GM23338 (cell line): Measurements from ENCODE around the gene ARRB1. TPM values are rescaled to one million over a fixed set of nuclear protein-coding genes. Genes with fewer than 3 reads are reported as not detected.

ENCODE experiments used
- ATAC-seq: fragments of 200-7000 bp; cut with Tn5 transposase; 3 replicates; pipeline ENCODE4 v1.9.1; 2020
- DNase-seq: peaks from one replicate; pipeline ENCODE4 v3.0.0-alpha.2; 2015; ENCODE audit warnings: low spot score
- H2AFZ ChIP-seq: fragments of 200-600 bp; sonication (generic); 2 replicates; pipeline ENCODE4 v1.8.0; 2016; ENCODE audit warnings: antibody characterized with exemption, mild to moderate bottlenecking, moderate library complexity
- H3F3A ChIP-seq: fragments of 200-600 bp; sonication (generic); replicated peaks from 2 replicates; pipeline ENCODE4 v1.8.0; 2017; ENCODE audit warnings: antibody characterized with exemption, mixed run types, low read depth
- H3K27ac ChIP-seq: fragments of 200-600 bp; sonication (generic); 2 replicates; pipeline ENCODE4 v1.6.1; 2016; ENCODE audit warnings: low read depth
- H3K27me3 ChIP-seq: fragments of 200-600 bp; sonication (generic); 2 replicates; pipeline ENCODE4 v1.8.0; 2016; ENCODE audit warnings: mild to moderate bottlenecking, mixed run types, moderate library complexity; ENCODE audit not compliant: insufficient read depth
- H3K36me3 ChIP-seq: fragments of 200-600 bp; sonication (generic); 2 replicates; pipeline ENCODE4 v1.8.0; 2016; ENCODE audit warnings: mild to moderate bottlenecking; ENCODE audit not compliant: insufficient read depth
- H3K4me1 ChIP-seq: fragments of 200-600 bp; sonication (generic); 2 replicates; pipeline ENCODE4 v1.8.0; 2016; ENCODE audit warnings: mild to moderate bottlenecking, moderate library complexity; ENCODE audit not compliant: insufficient read depth
- H3K4me2 ChIP-seq: fragments of 200-600 bp; sonication (generic); 2 replicates; pipeline ENCODE4 v1.7.1; 2017; ENCODE audit warnings: mixed run types
- H3K4me3 ChIP-seq: fragments of 200-600 bp; sonication (generic); 2 replicates; pipeline ENCODE4 v1.6.1; 2016; ENCODE audit warnings: mixed run types
- H3K79me2 ChIP-seq: fragments of 200-600 bp; sonication (generic); replicated peaks from 2 replicates; pipeline ENCODE4 v1.8.0; 2017; ENCODE audit warnings: mild to moderate bottlenecking; ENCODE audit not compliant: insufficient read depth
- H3K9me2 ChIP-seq: fragments of 200-600 bp; sonication (generic); 2 replicates; pipeline ENCODE4 v1.8.0; 2017; ENCODE audit not compliant: insufficient read depth
- H4K20me1 ChIP-seq: fragments of 200-600 bp; sonication (generic); replicated peaks from 2 replicates; pipeline ENCODE4 v1.8.0; 2017; ENCODE audit warnings: mild to moderate bottlenecking; ENCODE audit not compliant: insufficient read depth
- H3K27ac Mint-ChIP-seq: 2 replicates; pipeline ENCODE4 v1.8.0; 2020; ENCODE audit warnings: inconsistent platforms, mild to moderate bottlenecking, moderate library complexity, mixed read lengths
- H3K27me3 Mint-ChIP-seq: 3 replicates; pipeline ENCODE4 v1.8.0; 2022; ENCODE audit warnings: low read depth, mild to moderate bottlenecking, moderate library complexity, mixed read lengths, inconsistent platforms; ENCODE audit not compliant: insufficient read depth, poor library complexity
- H3K36me3 Mint-ChIP-seq: 3 replicates; pipeline ENCODE4 v1.8.0; 2021; ENCODE audit warnings: low read depth, mild to moderate bottlenecking, inconsistent platforms, moderate library complexity, mixed read lengths
- H3K4me1 Mint-ChIP-seq: 3 replicates; pipeline ENCODE4 v1.8.0; 2020; ENCODE audit warnings: mild to moderate bottlenecking, inconsistent platforms, mixed read lengths
- H3K4me3 Mint-ChIP-seq: 3 replicates; pipeline ENCODE4 v1.8.0; 2021; ENCODE audit warnings: moderate library complexity, mild to moderate bottlenecking, inconsistent platforms, mixed read lengths
- H3K9me3 Mint-ChIP-seq: 3 replicates; pipeline ENCODE4 v1.8.0; 2020; ENCODE audit warnings: moderate library complexity, mild to moderate bottlenecking, inconsistent platforms, mixed read lengths
- CREB1 ChIP-seq: fragments of 250-450 bp; sonication (Bioruptor Pico); IDR thresholded peaks from 2 replicates; pipeline ENCODE4 v1.5.0; 2020; ENCODE audit warnings: low read depth, mild to moderate bottlenecking, moderate library complexity
- CTCF ChIP-seq, 2 experiments: fragments of 200-600 bp in 1 of 2; sonication (generic) in 1 of 2; conservative IDR thresholded peaks; 2 replicates each; pipeline versions ENCODE4 v1.5.1 to v1.6.1; 2016 to 2017; ENCODE audit warnings: antibody characterized with exemption in 2 of 2, low read depth in 2 of 2, mild to moderate bottlenecking in 2 of 2, moderate library complexity in 1 of 2
- ETS1 ChIP-seq: IDR thresholded peaks from 2 replicates; pipeline ENCODE4 v1.6.1; 2016; ENCODE audit warnings: antibody characterized with exemption
- EZH2 ChIP-seq: fragments of 200-600 bp; sonication (generic); IDR thresholded peaks from one replicate; pipeline ENCODE4 v1.8.0; 2017; ENCODE audit warnings: antibody characterized with exemption, mild to moderate bottlenecking, low read depth; ENCODE audit not compliant: unreplicated experiment
- EZH2phosphoT487 ChIP-seq: fragments of 200-600 bp; sonication (generic); IDR thresholded peaks from one replicate; pipeline ENCODE4 v1.8.1; 2018; ENCODE audit warnings: antibody characterized with exemption; ENCODE audit not compliant: unreplicated experiment
- JUNB ChIP-seq: IDR thresholded peaks from one replicate; pipeline ENCODE4 v1.6.1; 2016; ENCODE audit warnings: antibody characterized with exemption; ENCODE audit not compliant: unreplicated experiment
- NANOG ChIP-seq: IDR thresholded peaks from 2 replicates; pipeline ENCODE4 v1.6.1; 2016; ENCODE audit warnings: antibody characterized with exemption, borderline replicate concordance
- POLR2AphosphoS5 ChIP-seq: IDR thresholded peaks from 2 replicates; pipeline ENCODE4 v1.6.1; 2016; ENCODE audit warnings: antibody characterized with exemption, low read depth
- REST ChIP-seq: IDR thresholded peaks from one replicate; pipeline ENCODE4 v1.6.1; 2018; ENCODE audit warnings: antibody characterized with exemption; ENCODE audit not compliant: unreplicated experiment
- STAT1 ChIP-seq: IDR thresholded peaks from one replicate; pipeline ENCODE4 v1.6.1; 2016; ENCODE audit warnings: antibody characterized with exemption; ENCODE audit not compliant: unreplicated experiment
- ZNF114 ChIP-seq: fragments of 250-450 bp; sonication (Bioruptor Pico); IDR thresholded peaks from 2 replicates; pipeline ENCODE4 v1.5.0; 2020; ENCODE audit warnings: mild to moderate bottlenecking, moderate library complexity
- ZNF331 ChIP-seq: fragments of 250-450 bp; sonication (Bioruptor Pico); IDR thresholded peaks from 2 replicates; pipeline ENCODE4 v1.5.0; 2020; ENCODE audit warnings: low read depth, mild to moderate bottlenecking, moderate library complexity
- ZNF462 ChIP-seq: fragments of 250-450 bp; sonication (Bioruptor Pico); IDR thresholded peaks from 2 replicates; pipeline ENCODE4 v1.5.0; 2020; ENCODE audit warnings: mild to moderate bottlenecking, moderate library complexity
- polyA plus RNA-seq: library from polyadenylated mRNA; unstranded; fragments of >200 nt; fragmentation: Nextera tagmentation; extraction: Ambion mirVana; gene quantifications from 2 replicates; pipeline ENCODE4 v1.2.1, GENCODE V29; 2016
- total RNA-seq: library from RNA; depleted of rRNA; stranded (reverse); fragments of >200 nt; shearing (Covaris generic); gene quantifications from 2 replicates; pipeline ENCODE4 v1.2.3, GENCODE V29; 2014

The ARRB1 gene
- total and polyA plus RNA-seq, 2 experiments from 2014 or later = 6.3 to 11.1 TPM

- Histone ChIP-seq H3K79me2 (no peaks in the 10 kb centered on the region), H2AFZ (no peak overlapping the region), H3K9me2 (no peaks in the 10 kb centered on the region), H3K27me3 (no peaks in the 10 kb centered on the region), H3F3A (no peaks in the 10 kb centered on the region), H3K4me1 (no peaks in the 10 kb centered on the region), H3K27ac (no peak overlapping the region), H4K20me1 (no peaks in the 10 kb centered on the region), H3K36me3 (no peaks in the 10 kb centered on the region), H3K4me2 (no peak overlapping the region), H3K4me3 (no peak overlapping the region)
- Mint-ChIP-seq H3K27me3 (peaks cover 15% of the 10 kb centered on the region), H3K9me3 (no peaks in the 10 kb centered on the region), H3K4me1 (peaks cover 20% of the 10 kb centered on the region), H3K36me3 (peaks cover 78% of the 10 kb centered on the region), H3K4me3 (no peak overlapping the region), H3K27ac (no peak overlapping the region)
- DNase-seq = no peak
- TF ChIP-seq JUNB = no peak
- no peak for TF ChIP-seq CTCF (conservative IDR thresholded peaks at IDR 0.05; ENCODE audit: low read depth in 2 of 2)
- no peak for TF ChIP-seq STAT1
- TF ChIP-seq ZNF462 = no peak
- TF ChIP-seq ETS1 = no peak
- TF ChIP-seq REST = no peak
- no peak for TF ChIP-seq EZH2
- TF ChIP-seq ZNF331 (CRISPR knock-in tag) = no peak
- no peak for TF ChIP-seq EZH2phosphoT487
- TF ChIP-seq POLR2AphosphoS5 = no peak
- no peak for TF ChIP-seq CREB1 (CRISPR knock-in tag)
- TF ChIP-seq ZNF114 (CRISPR knock-in tag) = no peak
- no peak for TF ChIP-seq NANOG
- no peak; the same call in 2 of the 3 replicates for ATAC-seq
Observed at GRCh38 chr11:75283391-75283931, 68.0 kb downstream of the ARRB1 start.
